AG04449 (cell line): ENCODE results near the gene ETFB.
"Not testable (repeated sequence)": the region's sequence is repeated elsewhere in the genome, so short reads cannot be mapped to it uniquely, and the experiment has no call there.

ENCODE experiments used
- CTCF ChIA-PET: fragments of 350-600 bp; formaldehyde crosslinking; extraction: SDS; loops from one replicate; lab custom pipeline; 2021; ENCODE audit warnings: antibody characterized with exemption; lab: Yijun Ruan, JAX
- POLR2A ChIA-PET: fragments of 400-600, 350-600 bp; formaldehyde crosslinking; extraction: SDS; loops from one replicate; lab custom pipeline; 2020; ENCODE audit warnings: antibody characterized with exemption, inconsistent platforms; lab: Yijun Ruan, JAX
- DNase-seq: peaks from one replicate; pipeline ENCODE4 v3.0.0-alpha.2; 2010; ENCODE audit warnings: low read depth, low spot score
- H3K4me3 ChIP-seq: 2 replicates; pipeline ENCODE4 v1.5.1; 2011; ENCODE audit warnings: low read depth, mild to moderate bottlenecking, control low read depth, low read length
- TF ChIP-seq, protein P1 (sequence below): IDR thresholded peaks from one replicate; pipeline ENCODE4 v1.5.1; 2011; ENCODE audit warnings: mild to moderate bottlenecking, moderate library complexity, low read length, control low read depth, inconsistent platforms; ENCODE audit not compliant: insufficient read depth; ENCODE audit errors: missing control alignments

ETFB gene

DNA sequence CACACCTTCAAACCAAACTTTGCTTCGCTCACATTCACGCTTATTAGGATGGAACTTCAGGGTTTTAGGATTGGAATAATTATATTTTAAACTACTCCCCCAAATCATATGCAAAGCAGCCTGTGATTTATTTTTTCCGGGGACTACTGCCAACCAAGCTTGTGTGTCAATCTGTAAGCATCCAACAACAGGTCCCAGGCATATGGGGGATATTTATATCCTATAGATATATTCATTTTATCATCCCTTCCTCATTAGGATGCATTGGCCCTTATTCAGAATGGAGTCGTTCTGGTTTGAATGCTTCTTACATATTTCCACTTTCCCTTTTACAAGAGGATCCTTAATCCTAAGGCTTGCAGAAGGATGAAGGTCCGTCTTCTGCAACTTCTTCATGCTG, 33.0 kb upstream of the ETFB start:
- ChIA-PET POLR2A (no interaction called here), CTCF (interaction anchor here (0.9 to 4.4 kb wide), 5 partner anchors 8 to 262 kb away, joined by 3 to 26 read pairs (median 8); no protein-coding TSS in a partner anchor)
- H3K4me3 ChIP-seq = no peak overlapping the region
- no peak for DNase-seq
- TF ChIP-seq, protein P1, sequence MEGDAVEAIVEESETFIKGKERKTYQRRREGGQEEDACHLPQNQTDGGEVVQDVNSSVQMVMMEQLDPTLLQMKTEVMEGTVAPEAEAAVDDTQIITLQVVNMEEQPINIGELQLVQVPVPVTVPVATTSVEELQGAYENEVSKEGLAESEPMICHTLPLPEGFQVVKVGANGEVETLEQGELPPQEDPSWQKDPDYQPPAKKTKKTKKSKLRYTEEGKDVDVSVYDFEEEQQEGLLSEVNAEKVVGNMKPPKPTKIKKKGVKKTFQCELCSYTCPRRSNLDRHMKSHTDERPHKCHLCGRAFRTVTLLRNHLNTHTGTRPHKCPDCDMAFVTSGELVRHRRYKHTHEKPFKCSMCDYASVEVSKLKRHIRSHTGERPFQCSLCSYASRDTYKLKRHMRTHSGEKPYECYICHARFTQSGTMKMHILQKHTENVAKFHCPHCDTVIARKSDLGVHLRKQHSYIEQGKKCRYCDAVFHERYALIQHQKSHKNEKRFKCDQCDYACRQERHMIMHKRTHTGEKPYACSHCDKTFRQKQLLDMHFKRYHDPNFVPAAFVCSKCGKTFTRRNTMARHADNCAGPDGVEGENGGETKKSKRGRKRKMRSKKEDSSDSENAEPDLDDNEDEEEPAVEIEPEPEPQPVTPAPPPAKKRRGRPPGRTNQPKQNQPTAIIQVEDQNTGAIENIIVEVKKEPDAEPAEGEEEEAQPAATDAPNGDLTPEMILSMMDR = no peak

DNA sequence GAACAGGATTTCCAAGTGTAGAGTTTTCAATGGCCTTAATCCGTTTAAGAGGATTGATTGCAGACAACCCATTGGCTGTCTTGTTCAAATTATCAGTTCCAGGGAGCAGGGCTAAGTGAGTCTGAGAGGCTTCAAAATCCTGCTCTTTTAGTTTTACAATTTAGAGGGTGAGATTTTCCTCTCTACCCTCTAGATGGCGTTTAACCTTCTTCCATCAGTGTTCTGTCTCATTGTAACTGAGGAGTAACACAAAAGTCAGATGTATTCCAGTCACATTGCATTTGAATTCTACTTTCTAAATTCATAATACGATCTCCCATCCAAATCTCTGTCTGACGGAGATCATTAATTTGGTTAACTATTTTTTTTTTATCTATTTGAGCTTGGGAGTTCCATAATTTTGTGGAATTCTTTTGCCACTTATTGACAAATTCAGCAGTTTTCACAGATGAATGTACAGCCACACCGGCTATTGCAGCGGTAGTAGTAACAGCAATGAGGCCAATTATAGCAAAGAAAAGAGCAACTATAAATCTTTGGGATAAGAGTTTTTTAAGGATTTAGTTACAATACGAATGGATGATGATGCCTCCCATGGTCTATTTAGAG, 32.0 kb upstream of the ETFB start:
- ChIA-PET CTCF (interaction anchor here (0.8 to 4.4 kb wide), 11 partner anchors 9 to 282 kb away, joined by 3 to 26 read pairs (median 4); partner anchors contain the start of gene SIGLEC10), POLR2A (no interaction called here)
- DNase-seq = no peak
- no peak overlapping the region for H3K4me3 ChIP-seq
- TF ChIP-seq, protein P1 = peak; percentile 42

DNA sequence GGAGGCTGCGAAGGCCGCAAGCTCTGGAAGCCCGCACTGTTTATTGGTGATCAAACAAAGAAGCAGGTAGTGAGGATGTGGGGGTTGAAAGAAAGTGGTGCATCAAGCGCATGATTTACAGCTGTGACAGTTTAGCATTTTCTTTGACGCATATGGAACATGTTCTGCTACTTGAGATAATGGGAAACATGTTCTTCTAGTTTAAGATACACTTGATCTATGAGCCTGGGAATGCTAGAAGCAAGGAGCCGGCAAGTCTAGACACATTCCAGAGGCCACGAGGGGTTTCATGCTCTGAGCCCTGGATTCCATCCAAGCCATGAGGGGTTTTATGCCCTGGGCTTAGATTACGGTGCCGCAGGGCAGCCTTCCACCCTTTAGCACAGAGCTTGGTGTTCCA, 31.3 kb upstream of the ETFB start:
- CTCF ChIA-PET = interaction anchor here (0.8 to 4.4 kb wide), 10 partner anchors 10 to 283 kb away, joined by 3 to 26 read pairs (median 4); no protein-coding TSS in a partner anchor
- POLR2A ChIA-PET, DNase-seq, H3K4me3 ChIP-seq: not testable (repeated sequence)

DNA sequence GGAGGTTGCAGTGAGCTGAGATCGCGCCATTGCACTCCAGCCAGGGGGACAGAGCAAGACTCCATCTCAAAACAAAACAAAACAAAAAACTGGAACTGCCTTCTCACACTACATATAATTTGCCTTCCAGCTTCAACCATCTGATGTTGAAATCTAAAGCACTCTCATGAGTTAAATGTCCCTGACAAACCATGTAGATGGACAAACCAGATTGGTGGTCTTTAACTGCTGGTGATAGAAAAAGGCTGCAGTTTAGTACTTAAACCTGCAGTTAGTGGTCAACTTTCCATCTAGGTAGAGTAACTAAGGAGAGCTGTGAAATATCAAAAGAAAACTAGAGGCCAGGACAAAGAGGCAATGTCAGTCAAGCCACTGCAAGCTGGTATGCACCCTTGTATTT, 30.0 kb upstream of the ETFB start:
- H3K4me3 ChIP-seq = no peak overlapping the region
- no peak for DNase-seq
- ChIA-PET CTCF (interaction anchor here (1.0 to 3.2 kb wide), 5 partner anchors 21 to 118 kb away, joined by 3 to 10 read pairs (median 4); partner anchors contain the start of gene SIGLEC10), POLR2A (no interaction called here)
- TF ChIP-seq, protein P1 = no peak

DNA sequence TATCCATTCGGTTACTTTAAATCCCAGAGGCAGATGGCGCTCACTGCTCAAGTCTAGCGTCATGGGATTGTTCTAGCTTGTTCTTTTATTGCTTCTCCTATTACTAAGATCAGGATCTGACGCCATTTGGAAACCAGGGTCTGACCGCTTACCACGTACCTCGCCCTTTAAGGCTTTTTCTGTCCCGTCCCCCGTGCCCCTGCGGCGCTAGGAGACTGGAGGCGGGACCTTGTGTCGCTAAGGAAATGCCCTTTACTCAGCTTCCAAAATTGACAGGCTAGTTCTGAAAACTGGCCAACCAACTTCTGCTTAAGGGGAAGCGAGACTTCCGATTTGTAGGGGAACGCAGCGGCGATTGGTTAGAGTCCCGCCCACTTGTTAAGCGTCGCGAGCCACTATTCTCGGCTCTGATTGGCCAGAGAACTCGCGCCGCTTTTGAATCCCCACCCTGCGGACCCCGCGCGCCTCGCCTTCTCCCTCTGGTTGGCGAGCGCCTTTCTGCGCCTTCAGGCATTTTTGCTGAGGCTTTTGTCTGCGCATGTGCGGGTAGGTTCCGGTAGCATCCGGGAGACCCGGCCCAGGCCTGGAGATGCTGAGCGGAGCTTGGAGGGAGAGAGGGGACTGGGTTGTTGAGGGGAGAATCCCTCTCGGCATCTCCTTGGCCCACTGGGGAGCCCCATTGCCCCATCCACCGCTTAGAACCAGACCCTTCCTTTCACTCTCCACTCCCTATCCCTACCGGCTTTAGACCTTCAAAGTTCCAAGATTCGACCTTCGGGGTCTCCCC, 28.1 kb upstream of the ETFB start:
- peak; percentile 89 for DNase-seq
- peak overlapping the region; percentile 58 for H3K4me3 ChIP-seq
- POLR2A ChIA-PET = interaction anchor here (1.3 kb wide), 1 partner anchor 26 kb away, joined by 4 read pairs; no protein-coding TSS in a partner anchor
- TF ChIP-seq, protein P1 = no peak
- CTCF ChIA-PET = interaction anchor here (1.0 to 1.5 kb wide), 4 partner anchors 26 to 263 kb away, joined by 3 to 4 read pairs (median 3); no protein-coding TSS in a partner anchor

DNA sequence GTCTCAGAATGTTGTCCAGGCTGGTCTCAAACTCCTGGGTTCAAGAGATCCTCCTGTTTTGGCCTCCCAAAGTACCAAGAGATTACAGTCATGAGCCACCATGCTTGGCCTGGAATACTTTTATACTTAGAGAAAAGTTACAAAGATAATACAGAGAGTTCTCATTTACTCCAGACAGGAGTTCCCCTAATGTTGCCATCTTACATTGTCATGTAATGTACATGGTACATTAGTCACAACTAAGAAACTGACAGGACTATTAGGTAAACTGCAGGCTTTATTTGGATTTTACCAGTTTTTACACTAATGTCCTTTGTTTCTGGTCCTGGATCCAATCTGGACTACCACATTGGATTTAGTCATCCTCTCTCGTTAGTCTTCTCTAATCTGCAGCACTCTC, 26.5 kb upstream of the ETFB start:
- CTCF ChIA-PET = interaction anchor here (0.8 kb wide), 1 partner anchor 24 kb away, joined by 3 read pairs; the partner anchor contains the start of gene CLDND2
- no peak overlapping the region for H3K4me3 ChIP-seq
- no peak for DNase-seq
- POLR2A ChIA-PET = no interaction called here
- TF ChIP-seq, protein P1 = no peak
